Raji (cell line): ENCODE data around the gene ADGRF1.

Experiments used
- POLR2A ChIP-seq: IDR thresholded peaks from 2 replicates; pipeline ENCODE4 v1.6.1; 2011; ENCODE audit warnings: low read depth, low read length, control low read depth; ENCODE audit not compliant: insufficient read depth

ADGRF1 gene

GRCh38 chr6:47005486-47005885, 36.6 kb downstream of the ADGRF1 start:
- TF ChIP-seq POLR2A, result no peak

- no peak for TF ChIP-seq POLR2A
Observed at GRCh38 chr6:47004463-47004862, 37.7 kb downstream of the ADGRF1 start.

GRCh38 chr6:47000842-47001241, 41.3 kb downstream of the ADGRF1 start:
- no peak for TF ChIP-seq POLR2A

GRCh38 chr6:46998436-46999017, 43.6 kb downstream of the ADGRF1 start:
- no peak for TF ChIP-seq POLR2A

- TF ChIP-seq POLR2A, result no peak
Observed at GRCh38 chr6:46997646-46998045, 44.5 kb downstream of the ADGRF1 start.

GRCh38 chr6:46996860-46997641, 45.1 kb downstream of the ADGRF1 start:
- TF ChIP-seq POLR2A, result no peak

GRCh38 chr6:46994933-46995332, 47.2 kb downstream of the ADGRF1 start:
- no peak for TF ChIP-seq POLR2A

- no peak for TF ChIP-seq POLR2A
Observed at GRCh38 chr6:46993846-46994245, 48.3 kb downstream of the ADGRF1 start.

GRCh38 chr6:46990031-46990644, 52.0 kb downstream of the ADGRF1 start:
- TF ChIP-seq POLR2A, result no peak

GRCh38 chr6:46989398-46989797, 52.7 kb downstream of the ADGRF1 start:
- no peak for TF ChIP-seq POLR2A

- no peak for TF ChIP-seq POLR2A
Observed at GRCh38 chr6:46985943-46986342, 56.2 kb downstream of the ADGRF1 start.

GRCh38 chr6:46983007-46983411, 59.1 kb downstream of the ADGRF1 start:
- no peak for TF ChIP-seq POLR2A

- TF ChIP-seq POLR2A, result no peak
Observed at GRCh38 chr6:46979206-46979605, 62.9 kb downstream of the ADGRF1 start.

- no peak for TF ChIP-seq POLR2A
Observed at GRCh38 chr6:46974786-46975185, 67.3 kb downstream of the ADGRF1 start.

GRCh38 chr6:46973029-46973428, 69.1 kb downstream of the ADGRF1 start:
- no peak for TF ChIP-seq POLR2A

- no peak for TF ChIP-seq POLR2A
Observed at GRCh38 chr6:46972531-46972930, 69.6 kb downstream of the ADGRF1 start.
